ENCODE data around the gene AFF2.
"Not testable (repeated sequence)": the region's sequence is repeated elsewhere in the genome, so short reads cannot be mapped to it uniquely, and the experiment has no call there.

Gene AFF2

DNA sequence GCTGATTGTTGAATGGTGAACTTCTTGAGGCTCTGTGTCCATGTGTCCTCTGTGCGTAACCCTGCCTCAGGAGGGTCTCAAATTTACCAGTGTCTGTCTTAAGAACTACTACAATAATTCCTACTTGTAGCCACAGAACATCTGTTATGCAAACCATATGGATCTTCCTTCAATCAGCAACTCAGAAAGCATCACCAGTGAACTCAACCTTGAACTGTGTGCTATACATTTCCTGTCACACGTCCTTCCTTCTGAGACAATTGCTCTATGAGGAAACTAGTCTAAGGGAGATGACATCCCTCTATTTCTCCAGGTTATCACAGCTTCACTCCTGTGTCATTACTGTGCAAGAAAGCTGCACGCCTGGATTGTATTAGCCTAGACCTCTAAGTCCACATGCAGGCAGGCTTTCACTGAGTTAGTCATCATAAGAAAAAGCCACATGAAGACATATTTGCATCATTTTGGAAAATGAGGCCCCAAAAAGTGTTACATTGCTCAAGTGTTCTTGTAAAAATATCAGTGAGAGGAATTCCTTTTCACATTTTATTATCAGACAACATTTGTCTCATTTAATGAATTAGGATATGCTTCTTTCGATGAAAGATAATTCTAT, 157.8 kb downstream of the AFF2 start:
- H3K4me3 ChIP-seq (ENCODE audit: low read length): no peak overlapping the region
- DNase-seq (ENCODE audit: low read depth): peak; percentile 74

DNA sequence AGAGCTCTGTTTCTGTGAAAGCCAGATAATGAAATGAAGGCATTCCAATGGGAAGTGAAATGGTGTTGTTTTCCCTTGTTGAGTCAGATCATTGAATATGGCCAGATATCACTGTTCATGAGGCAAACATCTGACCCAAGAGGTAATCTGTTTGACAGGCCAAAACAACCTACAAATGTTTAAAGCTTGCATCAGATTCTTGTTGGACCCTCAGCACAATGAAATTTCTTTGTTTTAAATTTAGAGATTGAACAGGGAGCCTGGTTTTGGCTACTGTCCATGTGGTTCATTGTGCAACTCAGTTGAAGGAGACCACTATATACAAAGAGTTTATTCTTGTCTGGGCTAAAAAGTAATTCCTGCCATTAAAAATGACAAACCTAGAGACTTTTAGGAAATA, 159.1 kb downstream of the AFF2 start:
- H3K4me3 ChIP-seq (ENCODE audit: low read length): no peak overlapping the region
- TF ChIP-seq, protein P1, sequence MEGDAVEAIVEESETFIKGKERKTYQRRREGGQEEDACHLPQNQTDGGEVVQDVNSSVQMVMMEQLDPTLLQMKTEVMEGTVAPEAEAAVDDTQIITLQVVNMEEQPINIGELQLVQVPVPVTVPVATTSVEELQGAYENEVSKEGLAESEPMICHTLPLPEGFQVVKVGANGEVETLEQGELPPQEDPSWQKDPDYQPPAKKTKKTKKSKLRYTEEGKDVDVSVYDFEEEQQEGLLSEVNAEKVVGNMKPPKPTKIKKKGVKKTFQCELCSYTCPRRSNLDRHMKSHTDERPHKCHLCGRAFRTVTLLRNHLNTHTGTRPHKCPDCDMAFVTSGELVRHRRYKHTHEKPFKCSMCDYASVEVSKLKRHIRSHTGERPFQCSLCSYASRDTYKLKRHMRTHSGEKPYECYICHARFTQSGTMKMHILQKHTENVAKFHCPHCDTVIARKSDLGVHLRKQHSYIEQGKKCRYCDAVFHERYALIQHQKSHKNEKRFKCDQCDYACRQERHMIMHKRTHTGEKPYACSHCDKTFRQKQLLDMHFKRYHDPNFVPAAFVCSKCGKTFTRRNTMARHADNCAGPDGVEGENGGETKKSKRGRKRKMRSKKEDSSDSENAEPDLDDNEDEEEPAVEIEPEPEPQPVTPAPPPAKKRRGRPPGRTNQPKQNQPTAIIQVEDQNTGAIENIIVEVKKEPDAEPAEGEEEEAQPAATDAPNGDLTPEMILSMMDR (conservative IDR thresholded peaks at IDR 0.05; ENCODE audit: low read length): no peak
- DNase-seq (ENCODE audit: low read depth): peak; percentile 20

More for the DNA sequence above, 157.8 kb downstream of the AFF2 start:
- TF ChIP-seq, protein P1 (conservative IDR thresholded peaks at IDR 0.05; ENCODE audit: low read length): no peak

DNA sequence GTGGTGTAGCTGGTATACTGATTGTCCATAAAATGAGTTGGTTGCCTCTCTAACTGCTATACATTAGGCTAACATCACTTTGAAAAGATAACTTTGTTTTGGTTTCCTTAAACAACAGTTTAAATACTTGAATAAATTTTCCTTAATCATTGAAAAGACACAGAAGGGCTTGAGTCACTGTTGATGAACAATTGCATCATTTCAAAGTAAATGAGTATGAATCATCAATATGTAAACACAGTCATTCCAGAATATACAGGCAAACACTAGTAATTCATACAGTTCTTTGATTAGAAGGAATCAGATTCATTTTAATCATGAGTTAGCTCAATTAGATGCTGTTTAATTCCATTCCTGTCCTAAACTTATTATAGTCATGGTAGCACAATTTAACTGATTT, 160.6 kb downstream of the AFF2 start:
- peak; percentile 24 for DNase-seq (ENCODE audit: low read depth)
- TF ChIP-seq, protein P1 (conservative IDR thresholded peaks at IDR 0.05; ENCODE audit: low read length): no peak
- H3K4me3 ChIP-seq (ENCODE audit: low read length): no peak overlapping the region

DNA sequence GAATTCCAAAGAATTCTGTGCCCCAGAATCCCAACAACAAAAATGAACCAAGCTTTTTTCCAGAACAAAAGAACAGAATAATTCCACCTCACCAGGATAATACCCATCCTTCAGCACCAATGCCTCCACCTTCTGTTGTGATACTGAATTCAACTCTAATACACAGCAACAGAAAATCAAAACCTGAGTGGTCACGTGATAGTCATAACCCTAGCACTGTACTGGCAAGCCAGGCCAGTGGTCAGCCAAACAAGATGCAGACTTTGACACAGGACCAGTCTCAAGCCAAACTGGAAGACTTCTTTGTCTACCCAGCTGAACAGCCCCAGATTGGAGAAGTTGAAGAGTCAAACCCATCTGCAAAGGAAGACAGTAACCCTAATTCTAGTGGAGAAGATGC, 161.6 kb downstream of the AFF2 start:
- TF ChIP-seq, protein P1 (conservative IDR thresholded peaks at IDR 0.05; ENCODE audit: low read length): no peak
- DNase-seq (ENCODE audit: low read depth): no peak

DNA sequence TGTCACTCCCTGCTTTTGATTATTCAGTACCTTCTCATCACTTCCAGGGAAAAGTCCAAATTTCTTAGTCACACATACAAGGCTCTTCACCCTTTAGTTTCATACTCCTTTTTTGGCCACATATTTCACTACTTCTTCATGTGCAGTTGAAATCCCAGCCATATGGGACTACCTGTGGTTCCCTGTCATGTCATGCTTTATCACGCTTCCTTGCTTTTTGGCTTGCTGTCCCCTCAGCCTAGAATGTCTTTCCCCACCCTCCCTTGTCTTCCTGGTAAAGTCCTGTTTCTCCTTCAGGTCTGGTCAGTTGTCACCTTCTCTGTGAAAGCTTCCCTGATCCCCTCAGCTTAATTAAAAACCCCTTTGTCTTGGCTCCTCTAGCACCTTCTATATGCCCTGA, 163.8 kb downstream of the AFF2 start:
- H3K4me3 ChIP-seq (ENCODE audit: low read length): no peak overlapping the region
- TF ChIP-seq, protein P1 (conservative IDR thresholded peaks at IDR 0.05; ENCODE audit: low read length): no peak
- no peak for DNase-seq (ENCODE audit: low read depth)

More for the DNA sequence above, 161.6 kb downstream of the AFF2 start:
- no peak overlapping the region for H3K4me3 ChIP-seq (ENCODE audit: low read length)

DNA sequence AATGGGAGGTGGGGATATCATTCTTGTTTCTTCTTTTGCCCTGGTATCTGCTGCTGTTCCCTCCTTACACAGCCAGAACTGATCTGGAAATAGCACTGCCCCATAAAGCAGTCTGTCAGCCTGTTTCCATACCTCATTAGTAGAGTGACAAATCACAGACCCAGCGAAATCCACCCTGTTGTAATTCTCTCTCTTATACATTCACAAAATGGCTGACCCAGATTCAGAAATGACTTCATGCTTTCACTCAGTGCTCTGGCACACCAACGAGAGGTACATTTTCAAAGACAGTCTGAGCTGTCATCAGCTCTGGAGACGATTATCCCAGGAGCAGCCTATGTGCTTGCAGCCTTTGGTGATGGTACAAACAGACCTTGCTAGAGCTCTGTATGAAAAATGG, 164.6 kb downstream of the AFF2 start:
- DNase-seq (ENCODE audit: low read depth): no peak
- H3K4me3 ChIP-seq (ENCODE audit: low read length): no peak overlapping the region
- TF ChIP-seq, protein P1 (conservative IDR thresholded peaks at IDR 0.05; ENCODE audit: low read length): no peak

DNA sequence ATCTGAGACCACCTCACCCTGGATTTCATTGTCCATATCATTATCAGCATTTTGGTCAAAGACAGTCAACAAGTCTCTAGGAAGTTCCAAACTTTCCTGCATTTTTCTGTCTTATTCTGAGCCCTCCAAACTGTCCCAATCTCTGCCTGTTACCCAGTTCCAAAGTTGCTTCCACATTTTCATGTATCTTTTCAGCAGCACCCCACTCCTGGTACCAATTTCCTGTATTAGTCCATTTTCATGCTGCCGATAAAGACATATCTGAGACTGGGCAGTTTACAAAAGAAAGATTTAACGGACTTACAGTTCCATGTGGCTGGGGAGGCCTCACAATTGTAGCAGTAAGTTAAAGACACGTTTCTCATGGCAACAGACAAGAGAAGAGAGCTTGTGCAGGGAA, 168.8 kb downstream of the AFF2 start:
- DNase-seq (ENCODE audit: low read depth): not testable (repeated sequence)

DNA sequence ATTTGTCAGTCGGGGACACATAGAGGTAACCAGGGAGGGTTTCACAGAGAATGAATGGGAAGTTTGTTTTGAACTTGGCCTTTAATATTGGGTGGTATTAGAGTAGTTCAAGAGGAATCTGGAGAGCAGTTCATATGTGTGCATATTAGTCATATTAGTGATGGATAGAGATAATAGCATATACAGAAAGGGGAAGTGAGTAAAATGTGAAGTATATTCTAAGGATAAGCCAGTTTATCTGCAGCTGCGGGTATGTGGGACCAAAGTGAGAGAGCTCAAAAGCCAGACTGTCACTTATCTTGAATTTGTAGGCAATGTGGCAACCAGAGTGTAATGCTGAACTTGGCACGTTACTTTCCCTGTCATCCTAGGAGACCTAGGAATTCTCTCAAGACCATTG, 169.9 kb downstream of the AFF2 start:
- DNase-seq (ENCODE audit: low read depth): no peak
- H3K4me3 ChIP-seq (ENCODE audit: low read length): no peak overlapping the region
- TF ChIP-seq, protein P1 (conservative IDR thresholded peaks at IDR 0.05; ENCODE audit: low read length): no peak

More for the DNA sequence above, 168.8 kb downstream of the AFF2 start:
- not testable (repeated sequence) for H3K4me3 ChIP-seq (ENCODE audit: low read length)
